ENCODE data around the gene DMAC2. TPM values are rescaled to one million over a fixed set of nuclear protein-coding genes. Genes with fewer than 3 reads are reported as not detected.

DMAC2 gene
- total RNA-seq, 1 donor from 2014 or later: 63.7 TPM

- Histone ChIP-seq H3K4me3 (ENCODE audit: low read depth, low read length) (peak within 1 kb of the TSS; percentile 74), H3K27me3 (ENCODE audit: control insufficient read depth, insufficient read depth, low read length) (no peaks in the 10 kb centered on the region), H3K36me3 (ENCODE audit: control insufficient read depth, insufficient read depth, low read length) (no peaks in the 10 kb centered on the region)
- DNase-seq (ENCODE audit: low read depth): peak; percentile 98
- TF ChIP-seq CTCF (IDR thresholded peaks at IDR 0.05; ENCODE audit: insufficient read depth, low read length, poor library complexity, severe bottlenecking): no peak
Measured at GRCh38 chr19:41397086-41398049, 42.3 kb downstream of the DMAC2 start, which contains the start of the genes BCKDHA and EXOSC5. BCKDHA (plus strand) TSS chr19:41397818; CDS start chr19:41397828, 10 bp downstream. EXOSC5 (minus strand) TSS chr19:41397359; CDS start chr19:41397328, 31 bp downstream.

GRCh38 chr19:41395355-41395754 lies 44.4 kb downstream of the DMAC2 start:
- H3K36me3 ChIP-seq (ENCODE audit: control insufficient read depth, insufficient read depth, low read length): peaks cover 1% of the 10 kb centered on the region
- no peak for DNase-seq (ENCODE audit: low read depth)
- TF ChIP-seq CTCF (IDR thresholded peaks at IDR 0.05; ENCODE audit: insufficient read depth, low read length, poor library complexity, severe bottlenecking): no peak
- H3K27me3 ChIP-seq (ENCODE audit: control insufficient read depth, insufficient read depth, low read length): no peaks in the 10 kb centered on the region
- H3K4me3 ChIP-seq (ENCODE audit: low read depth, low read length): no peak overlapping the region

DNA sequence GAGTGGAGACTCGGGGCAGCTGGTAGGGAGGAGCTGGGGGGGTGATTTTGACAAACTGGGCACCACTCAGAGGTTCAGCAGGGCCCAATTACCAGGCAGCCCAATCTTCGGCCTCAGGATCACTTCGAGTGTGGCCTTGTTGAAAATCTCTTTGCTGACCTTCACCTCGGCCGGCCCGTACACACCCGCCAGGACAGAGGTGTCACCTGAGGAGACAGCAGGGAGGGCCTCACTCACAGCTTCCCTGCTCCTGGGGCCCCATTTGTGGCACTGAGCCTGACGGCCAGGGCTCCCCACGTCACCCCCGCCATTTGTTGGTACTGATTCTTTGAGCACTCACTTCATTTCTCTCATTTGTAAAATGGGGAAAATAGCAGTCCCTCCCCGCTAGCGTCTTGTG lies 46.9 kb downstream of the DMAC2 start:
- TF ChIP-seq CTCF (IDR thresholded peaks at IDR 0.05; ENCODE audit: insufficient read depth, low read length, poor library complexity, severe bottlenecking): no peak
- Histone ChIP-seq H3K4me3 (ENCODE audit: low read depth, low read length) (no peak overlapping the region), H3K36me3 (ENCODE audit: control insufficient read depth, insufficient read depth, low read length) (peaks cover 1% of the 10 kb centered on the region), H3K27me3 (ENCODE audit: control insufficient read depth, insufficient read depth, low read length) (no peaks in the 10 kb centered on the region)
- no peak for DNase-seq (ENCODE audit: low read depth)

DNA sequence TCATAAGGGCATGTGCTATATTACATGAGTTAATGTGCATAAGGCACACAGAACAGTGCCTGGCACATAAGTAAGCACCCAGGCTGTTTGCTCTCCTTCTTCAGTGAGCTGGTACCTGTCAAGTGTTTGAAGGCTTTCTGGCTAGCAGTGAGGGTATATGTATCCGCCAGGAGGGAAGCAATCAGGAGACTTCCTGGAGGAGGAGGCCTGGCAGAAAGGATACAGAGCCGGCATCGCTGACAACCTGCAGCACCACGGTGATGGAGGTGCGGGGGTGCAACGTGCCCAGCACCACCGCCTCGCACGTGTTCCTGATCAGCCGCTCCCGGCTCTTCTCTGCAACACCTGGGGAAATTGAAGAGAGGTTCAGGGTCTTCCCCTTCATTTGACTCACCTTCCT lies 48.1 kb downstream of the DMAC2 start:
- H3K36me3 ChIP-seq (ENCODE audit: control insufficient read depth, insufficient read depth, low read length): peaks cover 1% of the 10 kb centered on the region
- DNase-seq (ENCODE audit: low read depth): no peak
- no peak overlapping the region for H3K4me3 ChIP-seq (ENCODE audit: low read depth, low read length)
- no peaks in the 10 kb centered on the region for H3K27me3 ChIP-seq (ENCODE audit: control insufficient read depth, insufficient read depth, low read length)
- TF ChIP-seq CTCF (IDR thresholded peaks at IDR 0.05; ENCODE audit: insufficient read depth, low read length, poor library complexity, severe bottlenecking): no peak

DNA sequence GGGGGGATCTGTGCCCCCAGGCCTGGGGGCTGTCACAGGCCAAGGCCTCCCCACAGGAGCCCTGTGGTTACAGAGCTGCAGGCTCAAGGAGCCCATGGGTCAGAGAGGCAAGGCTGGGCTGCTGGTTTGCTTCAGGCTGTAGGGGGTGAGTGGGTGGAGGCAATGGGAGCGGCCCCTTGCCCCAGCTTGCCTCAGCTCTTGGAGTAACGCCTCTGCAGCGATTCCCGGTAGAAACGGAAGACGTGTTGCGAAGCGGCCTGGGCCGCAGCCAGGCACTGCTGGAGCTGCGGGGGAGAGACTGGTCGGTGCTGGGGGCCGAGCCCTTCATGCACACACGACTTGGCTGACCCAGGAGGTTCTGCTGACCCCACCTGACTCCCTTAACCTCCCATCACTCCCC lies 53.3 kb downstream of the DMAC2 start:
- Histone ChIP-seq H3K27me3 (ENCODE audit: control insufficient read depth, insufficient read depth, low read length) (no peaks in the 10 kb centered on the region), H3K4me3 (ENCODE audit: low read depth, low read length) (no peak overlapping the region), H3K36me3 (ENCODE audit: control insufficient read depth, insufficient read depth, low read length) (peaks cover 1% of the 10 kb centered on the region)
- no peak for TF ChIP-seq CTCF (IDR thresholded peaks at IDR 0.05; ENCODE audit: insufficient read depth, low read length, poor library complexity, severe bottlenecking)
- DNase-seq (ENCODE audit: low read depth): no peak

All from kidney epithelial cell (primary cell).